ENCODE measurements around the gene EVC2.
A peak's percentile ranks its signal among the peaks of the same experiment; 100 is the strongest.

EVC2 gene

GRCh38 chr4:5711479-5712184 is 3.3 kb upstream of the EVC2 start:
- Mint-ChIP-seq H3K36me3 (peaks cover 2% of the 10 kb centered on the region), H3K27ac (no peak overlapping the region), H3K4me1 (peaks cover 7% of the 10 kb centered on the region), H3K4me3 (peak overlapping the region; percentile 24), H3K9me3 (peaks cover 11% of the 10 kb centered on the region), H3K27me3 (peaks cover 26% of the 10 kb centered on the region)
- DNase-seq (ENCODE audit: low spot score in 2 of 2) (no peak), ATAC-seq (ENCODE audit: low read depth) (no peak)

DNA sequence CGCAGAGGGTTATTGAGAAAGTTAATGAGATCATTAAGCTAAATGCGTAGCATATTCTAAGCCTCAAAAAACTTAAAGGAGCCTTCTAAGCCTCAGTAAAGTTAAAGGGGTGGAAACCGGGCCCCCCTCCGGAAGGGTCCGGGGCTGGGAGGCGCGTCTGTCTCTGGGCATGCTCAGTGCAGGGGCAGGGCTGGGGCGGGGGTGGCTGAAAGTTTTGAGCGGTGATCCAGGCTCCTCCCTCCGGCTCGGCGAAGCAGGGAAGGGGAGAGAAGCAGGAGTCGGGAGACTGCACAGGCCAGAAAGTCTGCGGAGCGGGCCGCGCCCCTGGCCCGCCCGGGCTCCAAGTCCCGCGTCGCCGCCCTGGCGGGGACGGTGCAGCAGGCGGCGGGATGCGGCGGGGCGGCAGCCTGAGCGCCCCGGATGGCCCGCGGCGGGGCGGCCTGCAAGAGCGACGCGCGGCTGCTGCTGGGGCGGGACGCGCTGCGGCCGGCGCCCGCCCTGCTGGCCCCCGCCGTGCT is 2.7 kb upstream of the EVC2 start, which contains the start of gene EVC:
Gene EVC (plus strand): TSS at position 241 of the 518 bp plus-strand sequence. CDS start 180 bp downstream, at position 421.
- Mint-ChIP-seq H3K9me3 (peaks cover 10% of the 10 kb centered on the region), H3K36me3 (peaks cover 2% of the 10 kb centered on the region), H3K4me1 (peaks cover 7% of the 10 kb centered on the region), H3K27me3 (peaks cover 29% of the 10 kb centered on the region), H3K4me3 (peak within 1 kb of the TSS; percentile 75), H3K27ac (no peak within 1 kb of the TSS)
- ATAC-seq (ENCODE audit: low read depth): peak; percentile 19
- DNase-seq (ENCODE audit: low spot score in 2 of 2): no peak

GRCh38 chr4:5710065-5710960 is 2.0 kb upstream of the EVC2 start:
- H3K9me3 Mint-ChIP-seq: peaks cover 9% of the 10 kb centered on the region
- H3K27me3 Mint-ChIP-seq: peaks cover 29% of the 10 kb centered on the region
- peak overlapping the region; percentile 75 for H3K4me3 Mint-ChIP-seq
- no peak for ATAC-seq (ENCODE audit: low read depth)
- DNase-seq (ENCODE audit: low spot score in 2 of 2): no peak
- H3K27ac Mint-ChIP-seq: no peak overlapping the region
- H3K36me3 Mint-ChIP-seq: peaks cover 2% of the 10 kb centered on the region
- peaks cover 7% of the 10 kb centered on the region for H3K4me1 Mint-ChIP-seq

GRCh38 chr4:5709207-5709575 is 832 bp upstream of the EVC2 start:
- Mint-ChIP-seq H3K4me1 (peaks cover 7% of the 10 kb centered on the region), H3K27ac (no peak overlapping the region)
- ATAC-seq (ENCODE audit: low read depth): no peak

GRCh38 chr4:5707778-5708448 is 446 bp downstream of the EVC2 start:
- no peak overlapping the region for H3K4me3 Mint-ChIP-seq

More at GRCh38 chr4:5709207-5709575, 832 bp upstream of the EVC2 start:
- H3K9me3 Mint-ChIP-seq: peaks cover 9% of the 10 kb centered on the region
- H3K27me3 Mint-ChIP-seq: peaks cover 29% of the 10 kb centered on the region
- no peak for DNase-seq (ENCODE audit: low spot score in 2 of 2)
- no peak overlapping the region for H3K4me3 Mint-ChIP-seq
- peaks cover 2% of the 10 kb centered on the region for H3K36me3 Mint-ChIP-seq

DNA sequence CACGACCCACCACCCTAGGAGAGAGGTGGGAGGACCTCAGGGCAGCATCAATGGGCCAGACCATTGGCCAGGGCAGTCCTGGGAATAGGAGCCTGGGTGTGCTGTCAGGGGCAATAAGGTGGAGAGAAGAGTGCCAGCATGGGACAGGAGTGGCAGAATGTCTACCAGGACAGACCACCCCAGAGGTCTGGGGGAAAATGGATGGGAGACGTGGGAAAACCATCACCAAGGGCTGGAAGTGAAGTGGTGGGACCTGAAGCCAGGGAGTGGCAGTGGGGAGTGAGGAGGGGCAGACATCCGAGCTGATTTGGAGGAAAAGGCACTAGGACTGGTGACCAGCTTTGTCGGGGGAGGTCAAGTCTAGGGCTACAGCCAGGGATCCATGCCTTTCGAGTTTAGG is 993 bp downstream of the EVC2 start:
- Mint-ChIP-seq H3K9me3 (peaks cover 9% of the 10 kb centered on the region), H3K4me1 (peaks cover 7% of the 10 kb centered on the region), H3K27ac (no peak overlapping the region), H3K4me3 (peak overlapping the region; percentile 37), H3K27me3 (peaks cover 25% of the 10 kb centered on the region), H3K36me3 (peaks cover 4% of the 10 kb centered on the region)
- no peak for DNase-seq (ENCODE audit: low spot score in 2 of 2)
- no peak for ATAC-seq (ENCODE audit: low read depth)

More at GRCh38 chr4:5707778-5708448, 446 bp downstream of the EVC2 start:
- ATAC-seq (ENCODE audit: low read depth) (no peak), DNase-seq (ENCODE audit: low spot score in 2 of 2) (no peak)
- Mint-ChIP-seq H3K4me1 (peaks cover 7% of the 10 kb centered on the region), H3K27me3 (peaks cover 29% of the 10 kb centered on the region), H3K9me3 (peaks cover 12% of the 10 kb centered on the region), H3K27ac (no peak overlapping the region), H3K36me3 (peaks cover 4% of the 10 kb centered on the region)

DNA sequence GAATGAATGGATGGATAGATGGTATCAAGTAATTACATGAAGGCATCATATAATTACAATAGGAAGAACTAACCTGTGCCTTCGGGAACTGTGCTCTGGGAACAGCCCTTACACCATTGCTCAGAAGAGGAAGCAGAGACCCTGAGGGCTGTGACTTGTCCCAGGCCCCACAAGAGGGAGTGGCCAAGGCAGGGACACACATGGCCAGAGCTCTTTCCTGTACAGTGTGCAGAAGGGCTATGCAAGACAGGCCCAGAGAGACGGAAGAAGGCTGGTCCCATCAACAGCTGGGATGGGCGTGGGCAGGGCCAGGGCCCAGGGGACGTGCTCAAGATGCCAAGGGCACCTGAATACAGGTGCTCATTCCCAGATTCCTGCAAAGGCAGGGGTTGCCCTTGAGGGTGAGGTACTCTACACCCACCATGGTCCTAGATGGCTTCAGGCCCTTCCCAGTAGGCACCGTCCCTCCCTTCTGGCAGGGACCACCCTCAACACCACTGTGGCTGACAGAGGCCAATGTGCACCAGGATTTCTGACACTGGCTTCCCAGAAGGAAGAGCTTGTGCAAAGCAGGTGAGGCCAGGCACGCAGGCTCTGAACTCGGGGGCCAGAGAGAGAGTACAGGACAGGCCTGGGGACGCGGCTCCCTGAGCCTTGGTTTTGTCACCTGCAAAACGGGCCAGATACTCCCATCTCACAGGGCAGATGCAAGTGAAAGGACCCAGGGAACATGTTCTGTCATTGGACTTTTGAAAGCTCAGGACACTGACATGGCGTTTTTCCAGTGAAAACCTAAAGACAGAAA is 1.7 kb downstream of the EVC2 start:
- Mint-ChIP-seq H3K4me1 (peaks cover 7% of the 10 kb centered on the region), H3K27ac (no peak overlapping the region), H3K27me3 (peaks cover 19% of the 10 kb centered on the region), H3K9me3 (peaks cover 6% of the 10 kb centered on the region), H3K36me3 (peaks cover 4% of the 10 kb centered on the region), H3K4me3 (peak overlapping the region; percentile 37)
- DNase-seq (ENCODE audit: low spot score in 2 of 2) (no peak), ATAC-seq (ENCODE audit: low read depth) (no peak)

- Mint-ChIP-seq H3K4me1 (peaks cover 7% of the 10 kb centered on the region), H3K4me3 (no peak overlapping the region), H3K9me3 (peaks cover 6% of the 10 kb centered on the region), H3K27me3 (peaks cover 19% of the 10 kb centered on the region), H3K27ac (no peak overlapping the region), H3K36me3 (peaks cover 4% of the 10 kb centered on the region)
- ATAC-seq (ENCODE audit: low read depth) (no peak), DNase-seq (ENCODE audit: low spot score in 2 of 2) (no peak)
Observed at GRCh38 chr4:5705647-5706320, 2.6 kb downstream of the EVC2 start.

DNA sequence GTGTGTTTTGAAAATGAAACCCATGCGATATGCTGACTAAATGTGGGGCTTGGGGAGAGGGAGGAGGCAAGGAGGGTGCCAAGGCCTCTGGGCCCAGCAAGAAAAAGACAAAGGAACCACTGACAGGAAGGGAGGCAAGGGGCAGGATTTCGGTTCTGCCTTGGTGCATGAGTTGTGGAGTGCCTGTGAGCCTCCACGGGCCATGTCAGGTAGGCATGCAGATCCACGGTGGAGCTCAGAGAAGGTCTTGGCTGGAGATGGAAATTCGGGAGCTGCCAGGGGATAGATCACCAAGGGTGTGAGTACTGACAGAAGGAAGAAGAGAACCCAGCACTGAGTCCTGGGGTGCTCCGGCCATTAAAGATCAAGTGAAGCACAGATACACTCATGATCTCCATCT is 4.1 kb downstream of the EVC2 start:
- no peak for ATAC-seq (ENCODE audit: low read depth)
- peaks cover 3% of the 10 kb centered on the region for H3K4me1 Mint-ChIP-seq
- H3K27ac Mint-ChIP-seq: no peak overlapping the region
- no peak for DNase-seq (ENCODE audit: low spot score in 2 of 2)
- peaks cover 2% of the 10 kb centered on the region for H3K36me3 Mint-ChIP-seq
- no peak overlapping the region for H3K4me3 Mint-ChIP-seq
- H3K27me3 Mint-ChIP-seq: peaks cover 11% of the 10 kb centered on the region
- H3K9me3 Mint-ChIP-seq: peaks cover 8% of the 10 kb centered on the region

- peaks cover 11% of the 10 kb centered on the region for H3K27me3 Mint-ChIP-seq
- H3K9me3 Mint-ChIP-seq: peaks cover 8% of the 10 kb centered on the region
- ATAC-seq (ENCODE audit: low read depth) (no peak), DNase-seq (ENCODE audit: low spot score in 2 of 2) (no peak)
- no peak overlapping the region for H3K27ac Mint-ChIP-seq
- peaks cover 3% of the 10 kb centered on the region for H3K4me1 Mint-ChIP-seq
- peaks cover 2% of the 10 kb centered on the region for H3K36me3 Mint-ChIP-seq
- H3K4me3 Mint-ChIP-seq: no peak overlapping the region
Observed at GRCh38 chr4:5703831-5704230, 4.5 kb downstream of the EVC2 start.

- Mint-ChIP-seq H3K9me3 (peaks cover 8% of the 10 kb centered on the region), H3K27ac (no peak overlapping the region), H3K4me1 (no peaks in the 10 kb centered on the region), H3K36me3 (peaks cover 2% of the 10 kb centered on the region), H3K27me3 (peaks cover 4% of the 10 kb centered on the region), H3K4me3 (no peak overlapping the region)
- ATAC-seq (ENCODE audit: low read depth) (no peak), DNase-seq (ENCODE audit: low spot score in 2 of 2) (no peak)
Observed at GRCh38 chr4:5701971-5702370, 6.4 kb downstream of the EVC2 start.

DNA sequence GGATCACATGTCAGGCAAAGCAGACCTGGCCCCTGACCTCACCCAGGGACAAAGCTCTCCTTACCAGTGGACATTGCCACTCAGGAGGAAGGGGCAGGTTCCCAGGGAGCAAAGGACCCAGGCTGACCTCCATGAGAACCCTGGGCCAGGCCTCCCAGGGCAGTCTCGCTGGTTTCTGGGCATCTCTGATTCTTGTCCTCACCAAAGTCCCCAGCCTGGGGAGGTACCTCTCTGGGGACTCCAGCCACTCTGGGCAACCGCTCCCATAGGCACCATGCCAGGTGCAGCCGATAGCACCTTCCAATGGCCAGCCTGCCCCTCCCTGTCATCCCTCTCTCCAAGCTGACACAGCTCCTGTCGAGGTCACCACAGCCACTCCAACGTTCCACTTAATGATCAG is 7.9 kb downstream of the EVC2 start:
- Mint-ChIP-seq H3K27ac (no peak overlapping the region), H3K27me3 (peaks cover 2% of the 10 kb centered on the region), H3K4me1 (no peaks in the 10 kb centered on the region), H3K9me3 (peaks cover 8% of the 10 kb centered on the region), H3K4me3 (no peak overlapping the region), H3K36me3 (peaks cover 2% of the 10 kb centered on the region)
- DNase-seq (ENCODE audit: low spot score in 2 of 2) (no peak), ATAC-seq (ENCODE audit: low read depth) (no peak)

DNA sequence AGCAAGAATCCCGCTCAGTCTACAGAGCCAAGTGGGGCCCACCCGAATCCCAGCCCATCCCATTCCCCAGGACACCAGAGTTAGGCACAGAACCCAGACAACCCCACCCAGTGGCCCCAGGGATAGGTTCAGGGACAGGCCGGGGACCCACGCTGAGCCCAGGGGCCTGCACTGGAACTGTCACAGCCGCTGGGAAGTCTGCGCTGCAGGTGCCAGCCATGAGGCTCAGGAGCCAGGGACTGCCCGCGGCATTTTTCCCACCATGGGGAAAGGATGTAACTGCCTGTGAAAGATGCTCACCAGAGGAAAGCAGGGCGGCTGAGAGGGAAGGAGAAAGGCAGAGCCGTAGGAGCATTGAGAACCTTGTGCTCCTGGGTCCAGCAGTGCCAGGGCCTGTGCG is 12.0 kb downstream of the EVC2 start:
- no peak overlapping the region for H3K27ac Mint-ChIP-seq
- DNase-seq (ENCODE audit: low spot score in 2 of 2): no peak
- no peaks in the 10 kb centered on the region for H3K27me3 Mint-ChIP-seq
- H3K36me3 Mint-ChIP-seq: no peaks in the 10 kb centered on the region
- no peaks in the 10 kb centered on the region for H3K4me1 Mint-ChIP-seq
- H3K9me3 Mint-ChIP-seq: peaks cover 2% of the 10 kb centered on the region
- no peak overlapping the region for H3K4me3 Mint-ChIP-seq
- no peak for ATAC-seq (ENCODE audit: low read depth)

Measured in memory B cell (primary cell).